H9 (cell line): ENCODE results near the gene PPA1. TPM values are rescaled to one million over a fixed set of nuclear protein-coding genes. Genes with fewer than 3 reads are reported as not detected.

Source experiments
- DNase-seq: peaks from one replicate; pipeline ENCODE4 v3.0.0-alpha.2; 2017
- H2AFZ ChIP-seq: one replicate; pipeline ENCODE4 v1.6.1; 2013; ENCODE audit warnings: mild to moderate bottlenecking, low read length, control low read depth, moderate library complexity
- H2AK5ac ChIP-seq: 2 replicates; pipeline ENCODE4 v1.6.1; 2013; ENCODE audit warnings: low read length, control low read depth, mixed read lengths; ENCODE audit not compliant: insufficient read length
- H2BK120ac ChIP-seq: one replicate; pipeline ENCODE4 v1.6.1; 2013; ENCODE audit warnings: low read depth, mild to moderate bottlenecking, low read length, control low read depth, inconsistent platforms; ENCODE audit not compliant: poor library complexity, severe bottlenecking
- H2BK12ac ChIP-seq: 2 replicates; pipeline ENCODE4 v1.6.1; 2013; ENCODE audit warnings: low read length, control low read depth, mixed read lengths, low read depth; ENCODE audit not compliant: insufficient read length
- H2BK15ac ChIP-seq: 2 replicates; pipeline ENCODE4 v1.6.1; 2013; ENCODE audit warnings: low read depth, low read length, control low read depth
- H2BK20ac ChIP-seq: one replicate; pipeline ENCODE4 v1.6.1; 2013; ENCODE audit warnings: low read depth, mild to moderate bottlenecking, low read length, control low read depth, inconsistent platforms; ENCODE audit not compliant: poor library complexity, severe bottlenecking
- H2BK5ac ChIP-seq: 2 replicates; pipeline ENCODE4 v1.6.1; 2013; ENCODE audit warnings: low read length, control low read depth, mixed read lengths; ENCODE audit not compliant: insufficient read length
- H3K14ac ChIP-seq: 2 replicates; pipeline ENCODE4 v1.6.1; 2013; ENCODE audit warnings: low read length, control low read depth; ENCODE audit not compliant: insufficient read depth
- H3K18ac ChIP-seq: 2 replicates; pipeline ENCODE4 v1.6.1; 2013; ENCODE audit warnings: low read depth, mild to moderate bottlenecking, mixed read lengths, low read length, control low read depth; ENCODE audit not compliant: insufficient read length
- H3K23ac ChIP-seq: 2 replicates; pipeline ENCODE4 v1.6.1; 2013; ENCODE audit warnings: low read length, control low read depth, mixed read lengths, low read depth; ENCODE audit not compliant: insufficient read length
- H3K23me2 ChIP-seq: 2 replicates; pipeline ENCODE4 v1.6.1; 2013; ENCODE audit warnings: low read depth, mild to moderate bottlenecking, mixed read lengths, low read length, control low read depth; ENCODE audit not compliant: insufficient read length, poor library complexity, severe bottlenecking
- H3K27ac ChIP-seq: 2 replicates; pipeline ENCODE4 v1.5.1; 2013; ENCODE audit warnings: low read length, control low read depth, mixed read lengths, low read depth; ENCODE audit not compliant: insufficient read length
- H3K27me3 ChIP-seq: 2 replicates; pipeline ENCODE4 v1.6.1; 2013; ENCODE audit warnings: low read length, control low read depth, inconsistent platforms; ENCODE audit not compliant: insufficient read depth
- H3K4ac ChIP-seq: 2 replicates; pipeline ENCODE4 v1.6.1; 2013; ENCODE audit warnings: low read depth, mild to moderate bottlenecking, control low read depth, inconsistent platforms, low read length, moderate library complexity
- H3K4me1 ChIP-seq: 2 replicates; pipeline ENCODE4 v1.6.1; 2013; ENCODE audit warnings: low read length, control low read depth, inconsistent platforms; ENCODE audit not compliant: insufficient read depth
- H3K4me2 ChIP-seq: 2 replicates; pipeline ENCODE4 v1.6.1; 2013; ENCODE audit warnings: low read length, control low read depth, mixed read lengths; ENCODE audit not compliant: insufficient read length, insufficient read depth
- H3K56ac ChIP-seq: 2 replicates; pipeline ENCODE4 v1.6.1; 2013; ENCODE audit warnings: low read depth, mild to moderate bottlenecking, mixed read lengths, low read length, control low read depth; ENCODE audit not compliant: insufficient read length
- H3K79me1 ChIP-seq: 2 replicates; pipeline ENCODE4 v1.6.1; 2013; ENCODE audit warnings: low read depth, mild to moderate bottlenecking, moderate library complexity, low read length, control low read depth, inconsistent platforms; ENCODE audit not compliant: insufficient read depth, poor library complexity, severe bottlenecking
- H3K79me2 ChIP-seq: 2 replicates; pipeline ENCODE4 v1.6.1; 2013; ENCODE audit warnings: low read length, control low read depth, inconsistent platforms; ENCODE audit not compliant: insufficient read depth
- H3K9ac ChIP-seq: 2 replicates; pipeline ENCODE4 v1.6.1; 2013; ENCODE audit warnings: low read length, control low read depth, mixed read lengths; ENCODE audit not compliant: insufficient read length; ENCODE audit errors: extremely low read depth
- H3K9me3 ChIP-seq: one replicate; pipeline ENCODE4 v1.6.1; 2013; ENCODE audit warnings: low read depth, low read length, inconsistent platforms; ENCODE audit not compliant: control insufficient read depth
- H3T11ph ChIP-seq: one replicate; pipeline ENCODE4 v1.6.1; 2013; ENCODE audit warnings: mild to moderate bottlenecking, low read length, control low read depth, inconsistent platforms
- H4K20me1 ChIP-seq: one replicate; pipeline ENCODE4 v1.6.1; 2013; ENCODE audit not compliant: control insufficient read depth, insufficient read length, insufficient read depth
- H4K5ac ChIP-seq: 2 replicates; pipeline ENCODE4 v1.6.1; 2013; ENCODE audit warnings: low read depth, mild to moderate bottlenecking, mixed read lengths, low read length, control low read depth; ENCODE audit not compliant: insufficient read length
- H4K8ac ChIP-seq: replicated peaks from 2 replicates; pipeline ENCODE4 v1.6.1; 2013; ENCODE audit warnings: low read length, control low read depth, mixed read lengths, low read depth; ENCODE audit not compliant: insufficient read length
- H4K91ac ChIP-seq: 2 replicates; pipeline ENCODE4 v1.6.1; 2013; ENCODE audit warnings: low read depth, mild to moderate bottlenecking, moderate library complexity, mixed read lengths, low read length, control low read depth; ENCODE audit not compliant: insufficient read length
- H3K27ac Mint-ChIP-seq, 3 experiments: 2 replicates in 2 of 3; 3 replicates in 1 of 3; pipeline ENCODE4 v1.8.0; 2020 to 2021; ENCODE audit warnings: mixed read lengths in 3 of 3, mild to moderate bottlenecking in 1 of 3, moderate library complexity in 1 of 3
- H3K27me3 Mint-ChIP-seq: 2 replicates; pipeline ENCODE4 v1.8.0; 2021; ENCODE audit warnings: low read depth, mild to moderate bottlenecking, moderate library complexity, mixed read lengths
- H3K36me3 Mint-ChIP-seq, 3 experiments: 2 replicates in 2 of 3; 3 replicates in 1 of 3; pipeline ENCODE4 v1.8.0; 2020 to 2021; ENCODE audit warnings: low read depth in 3 of 3, mixed read lengths in 3 of 3; ENCODE audit not compliant: insufficient read depth in 1 of 3
- H3K4me1 Mint-ChIP-seq, 2 experiments: 2 replicates each; pipeline ENCODE4 v1.8.0; 2020; ENCODE audit warnings: mixed read lengths in 2 of 2
- H3K4me3 Mint-ChIP-seq, 2 experiments: 2 replicates in 1 of 2; 3 replicates in 1 of 2; pipeline ENCODE4 v1.8.0; 2020 to 2021; ENCODE audit warnings: mild to moderate bottlenecking in 2 of 2, mixed read lengths in 2 of 2, moderate library complexity in 1 of 2
- H3K9me3 Mint-ChIP-seq, 2 experiments: 2 replicates in 1 of 2; 3 replicates in 1 of 2; pipeline ENCODE4 v1.8.0; 2020; ENCODE audit warnings: mild to moderate bottlenecking in 2 of 2, mixed read lengths in 2 of 2, moderate library complexity in 1 of 2
- WGBS: extraction: QIAGEN DNeasy Blood & Tissue Kit; methylation state at CpG from one replicate; pipeline ENCODE4 v1.1.7; 2013; ENCODE audit warnings: missing lambda C conversion rate, low lambda C conversion rate, mixed read lengths; ENCODE audit not compliant: insufficient read length; ENCODE audit errors: extremely low coverage; 5-methylcytosine and 5-hydroxymethylcytosine counted together
- total RNA-seq: library from RNA; stranded (reverse); gene quantifications from 2 replicates; pipeline ENCODE4 v1.2.1, GENCODE V29; 2021
- TF ChIP-seq, protein P1 (sequence below): fragments of 200-600 bp; sonication (generic); conservative IDR thresholded peaks from 3 replicates; pipeline ENCODE4 v1.8.0; 2021; ENCODE audit warnings: antibody characterized with exemption, mild to moderate bottlenecking

The PPA1 gene
- total RNA-seq, 1 experiment from 2014 or later, result 115 TPM

DNA sequence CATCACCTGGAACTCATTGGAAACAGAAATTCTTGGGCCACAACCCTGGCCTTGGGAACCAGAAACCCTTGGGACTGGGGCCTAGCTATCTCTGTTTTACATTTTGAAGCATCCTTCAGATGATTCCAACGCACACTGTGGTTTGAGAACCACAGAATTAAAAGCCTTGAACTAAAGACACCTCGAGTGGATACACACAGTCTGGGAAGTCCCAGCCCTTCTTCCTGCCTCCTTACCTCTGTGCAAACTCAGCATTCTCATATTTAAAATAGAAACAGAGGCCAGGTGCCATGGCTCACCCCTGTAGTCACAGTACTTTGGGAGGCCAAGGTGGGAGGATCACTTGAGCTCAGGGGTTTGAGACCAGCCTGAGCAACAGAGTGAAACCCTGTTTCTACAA is 37.7 kb upstream of the PPA1 start:
- Histone ChIP-seq H3K79me2 (no peaks in the 10 kb centered on the region), H3K18ac (no peak overlapping the region), H3K9ac (no peak overlapping the region), H3K4ac (no peak overlapping the region), H3K23ac (no peak overlapping the region), H2AFZ (no peak overlapping the region), H3K27ac (no peak overlapping the region), H3K23me2 (no peaks in the 10 kb centered on the region), H4K20me1 (no peaks in the 10 kb centered on the region), H3K79me1 (no peaks in the 10 kb centered on the region), H3K27me3 (no peaks in the 10 kb centered on the region), H4K8ac (no peak overlapping the region), H3K4me1 (peaks cover 8% of the 10 kb centered on the region), H3K4me2 (no peak overlapping the region), H3K14ac (no peak overlapping the region), H3K56ac (no peak overlapping the region), H4K5ac (no peak overlapping the region), H2BK20ac (no peak overlapping the region), H3K9me3 (no peaks in the 10 kb centered on the region), H2BK5ac (no peak overlapping the region), H2BK12ac (no peak overlapping the region), H3T11ph (no peak overlapping the region), H2BK15ac (no peak overlapping the region), H4K91ac (no peak overlapping the region), H2AK5ac (no peak overlapping the region), H2BK120ac (no peak overlapping the region)
- H3K4me1 Mint-ChIP-seq, result peaks cover 12 to 18% of the 10 kb centered on the region in 2 experiments
- H3K9me3 Mint-ChIP-seq, result peaks cover 4 to 6% of the 10 kb centered on the region in 2 experiments; a peak in 2 of 5 replicates
- DNase-seq, result no peak
- WGBS, result no CpG with 5 or more reads among the region's 2 CpGs
- H3K27ac Mint-ChIP-seq, result no peak overlapping the region
- TF ChIP-seq, protein P1, sequence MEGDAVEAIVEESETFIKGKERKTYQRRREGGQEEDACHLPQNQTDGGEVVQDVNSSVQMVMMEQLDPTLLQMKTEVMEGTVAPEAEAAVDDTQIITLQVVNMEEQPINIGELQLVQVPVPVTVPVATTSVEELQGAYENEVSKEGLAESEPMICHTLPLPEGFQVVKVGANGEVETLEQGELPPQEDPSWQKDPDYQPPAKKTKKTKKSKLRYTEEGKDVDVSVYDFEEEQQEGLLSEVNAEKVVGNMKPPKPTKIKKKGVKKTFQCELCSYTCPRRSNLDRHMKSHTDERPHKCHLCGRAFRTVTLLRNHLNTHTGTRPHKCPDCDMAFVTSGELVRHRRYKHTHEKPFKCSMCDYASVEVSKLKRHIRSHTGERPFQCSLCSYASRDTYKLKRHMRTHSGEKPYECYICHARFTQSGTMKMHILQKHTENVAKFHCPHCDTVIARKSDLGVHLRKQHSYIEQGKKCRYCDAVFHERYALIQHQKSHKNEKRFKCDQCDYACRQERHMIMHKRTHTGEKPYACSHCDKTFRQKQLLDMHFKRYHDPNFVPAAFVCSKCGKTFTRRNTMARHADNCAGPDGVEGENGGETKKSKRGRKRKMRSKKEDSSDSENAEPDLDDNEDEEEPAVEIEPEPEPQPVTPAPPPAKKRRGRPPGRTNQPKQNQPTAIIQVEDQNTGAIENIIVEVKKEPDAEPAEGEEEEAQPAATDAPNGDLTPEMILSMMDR, result no peak
- H3K27me3 Mint-ChIP-seq, result peaks cover 15% of the 10 kb centered on the region
- H3K36me3 Mint-ChIP-seq, result no peaks in the 10 kb centered on the region
- no peak overlapping the region for H3K4me3 Mint-ChIP-seq
